Measurements from ENCODE around the gene UBE2QL1.

GRCh38 chr5:6543346-6543730, 94.7 kb downstream of the UBE2QL1 start:
- TF ChIP-seq TAF1 (IDR thresholded peaks at IDR 0.05; ENCODE audit: low read depth, low read length) (no peak), POLR2A (IDR thresholded peaks at IDR 0.05; ENCODE audit: low read depth, low read length) (no peak), POLR2AphosphoS5 (IDR thresholded peaks at IDR 0.05; ENCODE audit: low read depth, low read length) (no peak), POU2F2 (IDR thresholded peaks at IDR 0.05; ENCODE audit: low read depth, low read length) (no peak), SPI1 (IDR thresholded peaks at IDR 0.05; ENCODE audit: low read depth, low read length) (no peak)

Data from GM12891 (cell line).